Stimulated activated naive CD8-positive, alpha-beta T cell treated with anti-CD3 and anti-CD28 coated beads, Interleukin-15, amount 100 ng/mL, for 72 hours (primary cell): ENCODE measurements around the gene ARFGEF2.
"Not testable (repeated sequence)": the region's sequence is repeated elsewhere in the genome, so short reads cannot be mapped to it uniquely, and the experiment has no call there.

Source experiments
- ATAC-seq: fragments of 150-1000 bp; cut with Tn5 transposase; 2 replicates; pipeline ENCODE4 v1.10.0; 2021; ENCODE audit warnings: mild to moderate bottlenecking, moderate library complexity
- DNase-seq, 2 donors: peaks; one replicate each; pipeline ENCODE4 v3.0.0; 2021 to 2022
- H3K27ac Mint-ChIP-seq, 2 donors: one replicate each; pipeline ENCODE4 v1.8.0; 2022; ENCODE audit warnings: mild to moderate bottlenecking in 2 of 2, mixed read lengths in 2 of 2, moderate library complexity in 2 of 2
- H3K27me3 Mint-ChIP-seq: one replicate; pipeline ENCODE4 v1.8.0; 2022; ENCODE audit warnings: mixed read lengths
- H3K4me1 Mint-ChIP-seq: one replicate; pipeline ENCODE4 v1.8.0; 2022; ENCODE audit warnings: mild to moderate bottlenecking, mixed read lengths
- H3K4me3 Mint-ChIP-seq, 2 donors: one replicate each; pipeline ENCODE4 v1.8.0; 2022; ENCODE audit warnings: mild to moderate bottlenecking in 2 of 2, mixed read lengths in 2 of 2, moderate library complexity in 1 of 2
- H3K9me3 Mint-ChIP-seq, 2 donors: one replicate each; pipeline ENCODE4 v1.8.0; 2022; ENCODE audit warnings: mixed read lengths in 2 of 2

Gene ARFGEF2

DNA sequence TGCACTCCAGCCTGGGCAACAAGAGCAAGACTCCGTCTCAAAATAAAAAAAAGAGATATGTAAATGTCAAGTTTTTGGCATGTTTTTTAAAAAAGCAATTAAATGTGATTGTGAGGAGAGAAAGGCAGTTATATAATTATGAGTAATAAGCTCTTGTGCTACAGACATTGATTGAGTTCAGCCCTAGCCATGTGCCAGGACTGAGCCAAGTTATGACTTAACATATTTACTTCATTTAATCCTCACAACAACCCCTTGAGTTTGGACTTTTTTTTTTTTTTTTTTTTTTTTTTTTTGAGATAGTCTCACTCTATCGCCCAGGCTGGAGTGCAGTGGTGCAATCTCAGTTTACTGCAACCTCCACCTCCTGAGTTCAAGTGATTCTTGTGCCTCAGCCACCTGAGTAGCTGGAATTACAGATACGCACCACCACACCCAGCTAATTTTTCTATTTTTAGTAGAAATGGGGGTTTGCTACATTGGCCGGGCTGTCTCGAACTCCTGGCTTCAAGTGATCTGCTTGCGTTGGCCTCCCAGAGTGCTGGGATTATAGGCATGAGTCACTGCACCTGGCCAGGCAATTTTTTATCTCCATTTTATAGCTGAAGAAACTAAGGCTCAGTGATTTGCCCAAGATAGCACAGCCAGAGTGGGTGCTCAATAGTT is 109.6 kb downstream of the ARFGEF2 start:
- H3K4me1 Mint-ChIP-seq, result no peaks in the 10 kb centered on the region
- H3K4me3 Mint-ChIP-seq, result no peak overlapping the region
- no peaks in the 10 kb centered on the region for H3K9me3 Mint-ChIP-seq
- H3K27me3 Mint-ChIP-seq, result no peaks in the 10 kb centered on the region
- ATAC-seq (no peak), DNase-seq (no peak)
- H3K27ac Mint-ChIP-seq, result no peak overlapping the region

DNA sequence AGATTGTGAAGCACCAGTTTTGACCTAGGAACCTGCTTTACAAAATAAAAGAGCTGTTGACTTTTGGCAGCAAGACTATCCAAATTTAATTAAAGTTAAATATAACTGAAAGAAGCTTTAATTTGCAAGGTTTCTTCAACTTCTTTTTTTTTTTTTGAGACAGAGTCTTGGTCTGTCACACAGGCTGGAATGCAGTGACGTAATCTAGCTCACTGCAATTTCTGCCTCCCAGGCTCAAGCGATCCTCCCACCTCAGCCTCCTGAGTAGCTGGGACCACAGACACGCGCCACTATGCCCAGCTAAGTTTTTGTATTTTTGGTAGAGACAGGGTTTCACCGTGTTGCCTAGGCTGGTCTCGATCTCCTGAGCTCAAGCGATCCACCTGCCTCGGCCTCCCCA is 110.9 kb downstream of the ARFGEF2 start:
- peaks cover 2% of the 10 kb centered on the region for H3K4me1 Mint-ChIP-seq
- DNase-seq, result no peak
- no peak for ATAC-seq
- H3K27me3 Mint-ChIP-seq, result no peaks in the 10 kb centered on the region
- H3K27ac Mint-ChIP-seq, result no peak overlapping the region
- no peaks in the 10 kb centered on the region for H3K9me3 Mint-ChIP-seq
- H3K4me3 Mint-ChIP-seq, result no peak overlapping the region

DNA sequence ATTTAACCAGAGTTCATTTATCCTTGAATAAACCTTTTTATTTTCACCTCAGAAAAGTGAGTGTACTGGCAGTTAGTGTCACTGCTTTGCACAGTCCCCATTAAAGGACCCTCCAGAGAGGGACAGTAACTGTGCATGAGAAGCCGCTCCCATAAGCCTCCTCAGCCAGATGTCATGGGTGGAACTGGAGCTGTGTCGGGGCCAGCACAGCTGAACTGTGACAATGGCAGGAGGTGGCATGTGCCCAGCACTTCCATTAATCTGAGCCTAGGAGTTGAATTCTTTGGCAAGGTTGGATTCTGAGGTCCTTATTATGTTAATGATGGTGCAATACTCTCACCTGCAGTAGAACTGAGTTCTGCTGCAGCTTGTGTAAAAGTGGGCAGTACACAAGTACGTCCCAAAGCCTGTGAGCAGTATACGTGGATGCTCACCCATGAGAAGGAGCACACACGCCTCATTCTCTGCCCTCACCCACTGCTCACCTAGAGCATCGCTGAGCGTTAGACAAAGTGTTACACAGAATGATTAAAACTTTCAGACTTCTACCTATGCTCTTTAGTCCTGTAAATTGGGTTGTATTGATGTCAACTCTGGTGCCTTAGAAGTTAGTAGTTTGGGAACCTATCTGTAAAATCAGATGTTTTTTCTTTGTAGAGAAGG is 112.7 kb downstream of the ARFGEF2 start:
- DNase-seq, result no peak
- ATAC-seq, result no peak

DNA sequence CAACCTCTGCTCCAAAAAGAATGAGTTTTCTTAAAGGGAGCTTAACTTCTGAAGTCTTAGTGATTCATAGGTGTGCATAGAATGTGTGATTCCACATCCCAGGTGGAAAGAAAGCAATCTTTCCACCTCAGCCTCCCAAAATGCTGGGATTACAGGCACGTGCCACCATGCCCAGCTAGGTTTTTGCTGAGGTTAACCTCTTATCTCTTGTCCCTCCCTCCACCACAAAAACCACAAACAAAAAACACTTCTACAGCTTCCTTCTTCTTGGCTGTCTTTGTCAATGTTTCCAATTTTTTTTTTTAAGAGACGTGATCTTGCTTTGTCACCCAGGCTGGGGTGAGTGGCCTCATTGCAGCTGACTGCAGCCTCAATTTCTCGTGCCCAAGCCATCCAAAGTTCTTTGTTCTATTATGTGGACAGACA is 116.5 kb downstream of the ARFGEF2 start:
- DNase-seq (no peak), ATAC-seq (peak; percentile 69)
- H3K9me3 Mint-ChIP-seq, result no peaks in the 10 kb centered on the region
- no peaks in the 10 kb centered on the region for H3K27me3 Mint-ChIP-seq
- no peak overlapping the region for H3K27ac Mint-ChIP-seq
- peaks cover 15% of the 10 kb centered on the region for H3K4me1 Mint-ChIP-seq
- H3K4me3 Mint-ChIP-seq, result no peak overlapping the region

More for the DNA sequence above, 112.7 kb downstream of the ARFGEF2 start:
- no peak overlapping the region for H3K27ac Mint-ChIP-seq
- no peaks in the 10 kb centered on the region for H3K9me3 Mint-ChIP-seq
- H3K4me1 Mint-ChIP-seq, result peaks cover 15% of the 10 kb centered on the region
- no peak overlapping the region for H3K4me3 Mint-ChIP-seq
- H3K27me3 Mint-ChIP-seq, result no peaks in the 10 kb centered on the region

DNA sequence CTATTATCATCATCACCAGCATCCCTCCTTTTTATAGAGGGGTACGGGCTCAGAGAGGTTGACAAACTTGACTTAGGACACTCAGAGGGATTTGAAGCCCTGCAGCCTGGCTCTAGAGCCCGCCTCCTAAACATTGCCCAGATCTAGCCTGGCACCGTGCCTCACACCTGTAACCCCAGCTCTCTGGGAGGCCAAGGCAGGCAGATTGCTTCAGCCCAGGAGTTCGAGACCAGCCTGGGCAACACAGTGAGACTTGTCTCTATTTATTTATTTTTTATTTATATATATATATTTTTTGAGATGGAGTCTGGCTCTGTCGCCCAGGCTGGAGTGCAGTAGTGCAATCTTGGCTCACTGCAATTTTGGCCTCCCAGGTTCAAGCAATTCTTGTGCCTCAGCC is 118.3 kb downstream of the ARFGEF2 start:
- Mint-ChIP-seq H3K4me3 (no peak overlapping the region), H3K9me3 (no peaks in the 10 kb centered on the region), H3K4me1 (peaks cover 16% of the 10 kb centered on the region), H3K27ac (peak overlapping the region in 1 of 2 donors; percentile 21), H3K27me3 (no peaks in the 10 kb centered on the region)
- no peak for DNase-seq
- ATAC-seq, result no peak

DNA sequence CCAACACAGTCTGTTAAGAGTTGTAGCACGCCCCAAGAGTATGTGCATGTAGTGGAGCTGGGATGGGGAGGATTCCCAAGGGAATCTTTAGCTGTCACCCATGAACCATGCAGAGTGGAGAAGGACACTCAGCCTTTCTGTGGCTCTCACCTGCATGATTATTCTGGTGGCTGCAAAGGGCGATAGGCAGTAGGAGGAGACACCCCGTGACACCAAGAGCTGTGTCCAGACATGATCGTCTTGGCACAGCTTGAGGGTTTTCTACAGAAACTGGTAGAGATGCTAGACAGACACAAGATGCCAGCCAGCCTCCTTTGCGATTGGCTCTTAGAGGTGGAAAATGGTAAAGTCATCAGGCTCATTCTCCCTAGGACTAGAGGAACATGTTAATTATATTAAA is 121.5 kb downstream of the ARFGEF2 start:
- Mint-ChIP-seq H3K27me3 (no peaks in the 10 kb centered on the region), H3K27ac (peak overlapping the region in 1 of 2 donors; percentile 59), H3K4me1 (peaks cover 23% of the 10 kb centered on the region), H3K9me3 (no peaks in the 10 kb centered on the region), H3K4me3 (no peak overlapping the region)
- ATAC-seq (no peak), DNase-seq (no peak)

DNA sequence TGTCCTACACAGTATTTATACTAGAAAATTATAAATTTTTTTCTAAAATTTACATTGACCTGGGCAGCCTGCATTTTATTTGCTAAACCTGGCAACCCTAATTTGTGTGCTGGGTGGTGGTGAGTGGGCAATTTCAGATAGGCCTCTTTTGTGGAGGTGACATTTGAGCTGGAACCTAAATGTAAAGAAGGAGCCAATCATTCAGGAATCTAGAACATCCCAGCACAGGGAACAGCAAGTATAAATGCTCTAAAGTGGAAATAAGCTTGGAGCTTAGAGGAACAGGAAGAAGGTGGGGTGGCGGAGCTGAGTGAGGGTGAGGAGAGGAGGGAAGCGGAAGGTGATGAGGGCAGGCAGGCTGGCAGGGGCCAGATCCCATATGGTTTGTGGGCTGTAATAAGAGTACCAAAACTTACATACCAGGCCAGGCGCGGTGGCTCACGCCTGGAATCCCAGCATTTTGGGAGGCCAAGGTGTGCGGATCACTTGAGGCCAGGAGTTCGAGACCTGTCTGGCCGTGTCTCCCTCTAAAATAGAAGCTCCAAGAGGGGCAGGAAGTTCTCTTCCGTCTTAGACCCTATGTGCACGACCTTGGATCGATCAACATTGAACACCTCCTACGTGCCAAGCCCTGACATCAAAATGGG is 124.1 kb downstream of the ARFGEF2 start:
- Mint-ChIP-seq H3K27me3 (no peaks in the 10 kb centered on the region), H3K9me3 (no peaks in the 10 kb centered on the region), H3K4me1 (peaks cover 25% of the 10 kb centered on the region), H3K27ac (peak overlapping the region; percentile 100), H3K4me3 (peak overlapping the region; percentile 95 to 99)
- DNase-seq, result no peak
- ATAC-seq, result no peak

DNA sequence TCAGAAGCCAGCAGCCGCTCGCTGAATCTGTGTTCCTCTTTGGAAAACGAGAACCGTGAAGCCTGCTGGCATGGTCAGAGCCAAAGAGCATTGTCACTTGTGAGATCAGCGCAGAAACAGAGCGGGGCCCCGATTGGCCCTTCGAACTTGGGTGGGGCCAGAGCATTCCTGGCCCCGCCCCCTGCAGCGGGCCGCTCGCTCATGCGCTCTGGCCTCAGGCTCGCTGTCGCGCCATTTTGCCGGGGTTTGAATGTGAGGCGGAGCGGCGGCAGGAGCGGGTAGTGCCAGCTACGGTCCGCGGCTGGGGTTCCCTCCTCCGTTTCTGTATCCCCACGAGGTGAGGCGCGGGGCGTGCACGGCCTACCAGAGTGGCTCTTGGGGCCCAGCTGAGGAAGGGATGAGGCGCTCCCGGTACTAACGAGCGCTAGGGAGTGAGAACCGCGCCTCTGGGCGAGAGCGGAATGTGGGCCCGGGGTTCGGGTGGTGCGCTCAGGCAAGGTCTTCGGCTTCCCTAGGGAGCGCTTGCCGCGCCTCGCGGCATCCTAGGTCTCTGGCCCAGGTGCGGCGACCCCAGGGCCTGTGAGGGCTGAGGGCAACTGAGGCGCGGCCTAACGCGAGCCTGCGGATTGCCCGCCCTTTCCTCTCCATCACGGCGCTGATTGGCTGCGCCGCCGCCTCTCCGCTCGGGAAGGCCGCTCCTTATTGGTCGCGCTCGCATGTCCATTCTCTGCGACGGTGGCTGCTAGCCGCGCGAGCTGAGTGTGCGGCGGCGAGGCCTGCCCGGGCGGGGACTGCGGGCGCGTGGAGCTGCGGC is 124.8 kb downstream of the ARFGEF2 start, which contains the start of gene CSE1L:
CSE1L (plus strand) TSS at position 226 of the 814 bp plus-strand sequence. CDS start 12,152 bp downstream, outside the sequence.
- H3K27ac Mint-ChIP-seq, result peak within 1 kb of the TSS; percentile 100
- peak; percentile 96 to 98 for DNase-seq
- no peaks in the 10 kb centered on the region for H3K9me3 Mint-ChIP-seq
- H3K4me3 Mint-ChIP-seq, result peak within 1 kb of the TSS; percentile 95 to 99
- peaks cover 32% of the 10 kb centered on the region for H3K4me1 Mint-ChIP-seq
- peak; percentile 94 for ATAC-seq
- H3K27me3 Mint-ChIP-seq, result no peaks in the 10 kb centered on the region

DNA sequence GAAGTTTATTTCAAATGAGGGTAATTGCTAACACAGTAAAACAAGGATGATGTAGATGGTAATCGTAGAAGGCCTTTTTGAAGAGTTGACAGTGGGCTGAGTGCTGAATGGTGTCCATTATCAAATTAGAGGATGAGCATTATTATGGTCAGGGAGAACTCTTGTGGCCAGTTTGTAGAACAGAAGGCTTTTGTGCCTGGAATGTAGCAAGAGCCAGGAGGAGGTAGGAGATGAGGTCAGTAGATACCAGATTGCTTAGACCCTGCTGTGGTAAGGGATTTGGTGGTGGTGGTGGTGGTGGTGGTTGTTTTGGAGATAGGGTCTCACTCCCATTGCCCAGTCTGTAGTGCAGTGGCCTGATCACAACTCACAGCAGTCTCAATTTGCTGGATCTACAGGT is 130.8 kb downstream of the ARFGEF2 start:
- no peak for ATAC-seq
- Mint-ChIP-seq H3K27ac (peak overlapping the region in 1 of 2 donors; percentile 23), H3K9me3 (no peaks in the 10 kb centered on the region), H3K27me3 (no peaks in the 10 kb centered on the region), H3K4me1 (peaks cover 54% of the 10 kb centered on the region), H3K4me3 (no peak overlapping the region)
- no peak for DNase-seq

DNA sequence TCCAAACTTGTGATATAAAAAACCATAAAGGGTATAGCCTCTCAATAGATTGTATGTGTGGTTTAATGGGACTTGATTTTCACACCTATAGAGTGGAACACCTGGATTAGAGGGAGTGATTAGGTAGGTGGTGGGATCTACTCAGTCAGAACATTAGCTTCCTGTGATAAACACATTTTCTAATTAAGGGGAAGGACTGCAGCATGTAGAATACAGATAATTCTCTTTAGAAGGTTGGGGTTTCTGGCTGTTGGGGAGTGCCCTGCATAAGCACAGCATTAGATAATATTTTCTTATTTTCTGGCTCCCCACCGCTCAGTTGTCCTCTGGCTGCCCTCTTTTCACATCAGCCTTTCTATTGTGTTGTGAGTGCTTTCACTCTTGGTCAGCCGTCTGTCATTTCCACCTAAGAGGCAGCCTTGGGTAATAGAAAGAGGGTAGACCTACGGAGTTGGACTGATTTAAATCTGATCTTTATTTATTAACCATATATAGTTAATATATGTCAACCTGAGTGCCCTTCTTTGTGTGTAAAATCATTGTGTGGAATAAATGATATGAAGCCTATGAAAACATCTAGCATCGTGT is 132.6 kb downstream of the ARFGEF2 start:
- H3K4me3 Mint-ChIP-seq, result no peak overlapping the region
- H3K27me3 Mint-ChIP-seq, result no peaks in the 10 kb centered on the region
- peaks cover 39% of the 10 kb centered on the region for H3K4me1 Mint-ChIP-seq
- no peak overlapping the region for H3K27ac Mint-ChIP-seq
- ATAC-seq (no peak), DNase-seq (no peak)
- no peaks in the 10 kb centered on the region for H3K9me3 Mint-ChIP-seq

DNA sequence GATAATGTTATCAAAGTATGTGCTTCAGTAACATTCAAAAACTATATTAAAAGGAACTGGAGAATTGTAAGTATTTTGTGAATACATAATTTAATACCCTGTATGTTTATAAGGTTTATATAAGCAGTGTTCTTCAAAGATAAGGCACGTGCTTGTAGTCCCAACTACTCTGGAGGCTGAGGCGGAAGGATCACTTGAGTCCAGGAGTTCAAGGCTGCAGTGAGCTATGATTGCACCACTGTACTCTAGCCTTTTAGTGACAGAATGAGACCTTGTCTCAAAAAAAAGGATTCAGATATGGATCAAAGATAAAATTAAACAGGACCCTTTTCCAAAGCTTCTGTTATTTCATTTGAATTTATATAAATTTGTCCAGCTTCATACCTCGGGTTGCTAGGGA is 141.8 kb downstream of the ARFGEF2 start:
- DNase-seq (no peak), ATAC-seq (no peak)
- Mint-ChIP-seq H3K4me1 (no peaks in the 10 kb centered on the region), H3K9me3 (no peaks in the 10 kb centered on the region), H3K27me3 (no peaks in the 10 kb centered on the region), H3K27ac (no peak overlapping the region), H3K4me3 (no peak overlapping the region)

DNA sequence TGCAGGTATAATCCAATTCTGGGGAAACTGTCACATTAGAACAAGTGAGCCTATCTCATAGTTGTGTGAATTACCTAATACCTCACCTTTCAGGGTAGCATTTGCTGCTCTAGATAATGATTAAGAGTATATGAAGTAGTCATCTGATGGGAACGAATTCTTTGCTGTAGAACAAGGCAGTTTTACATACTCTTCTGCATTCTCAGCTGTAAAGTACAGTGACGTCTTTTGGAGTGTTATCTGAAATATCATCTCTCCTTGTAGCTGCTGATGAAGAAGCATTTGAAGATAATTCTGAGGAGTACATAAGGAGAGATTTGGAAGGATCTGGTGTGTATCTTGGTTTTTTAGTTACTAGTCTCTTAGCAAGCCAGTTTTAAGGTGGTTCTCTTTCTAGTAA is 153.0 kb downstream of the ARFGEF2 start:
- Mint-ChIP-seq H3K27ac (peak overlapping the region in 1 of 2 donors; percentile 60), H3K4me1 (no peaks in the 10 kb centered on the region), H3K9me3 (no peaks in the 10 kb centered on the region), H3K4me3 (no peak overlapping the region), H3K27me3 (no peaks in the 10 kb centered on the region)
- ATAC-seq (no peak), DNase-seq (no peak)

DNA sequence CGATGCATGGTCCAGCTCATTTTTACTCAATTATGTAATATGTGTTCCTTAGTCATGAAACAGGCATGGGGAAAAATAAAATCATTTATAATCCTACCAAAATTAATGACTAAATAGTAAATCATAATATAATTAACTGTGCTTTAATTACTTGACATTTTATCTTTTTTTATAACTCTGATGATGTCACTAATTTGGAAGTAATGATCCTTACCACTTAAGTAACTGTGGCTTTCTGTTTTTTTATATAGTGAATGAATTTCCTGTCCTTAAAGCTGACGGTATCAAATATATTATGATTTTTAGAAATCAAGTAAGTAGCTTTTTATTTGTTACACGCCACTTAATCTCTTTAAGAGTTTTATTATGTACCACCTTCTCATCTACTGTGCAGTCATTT is 156.8 kb downstream of the ARFGEF2 start:
- Mint-ChIP-seq H3K4me1 (no peaks in the 10 kb centered on the region), H3K4me3 (no peak overlapping the region), H3K9me3 (no peaks in the 10 kb centered on the region), H3K27ac (no peak overlapping the region), H3K27me3 (no peaks in the 10 kb centered on the region)
- no peak for ATAC-seq
- no peak for DNase-seq

DNA sequence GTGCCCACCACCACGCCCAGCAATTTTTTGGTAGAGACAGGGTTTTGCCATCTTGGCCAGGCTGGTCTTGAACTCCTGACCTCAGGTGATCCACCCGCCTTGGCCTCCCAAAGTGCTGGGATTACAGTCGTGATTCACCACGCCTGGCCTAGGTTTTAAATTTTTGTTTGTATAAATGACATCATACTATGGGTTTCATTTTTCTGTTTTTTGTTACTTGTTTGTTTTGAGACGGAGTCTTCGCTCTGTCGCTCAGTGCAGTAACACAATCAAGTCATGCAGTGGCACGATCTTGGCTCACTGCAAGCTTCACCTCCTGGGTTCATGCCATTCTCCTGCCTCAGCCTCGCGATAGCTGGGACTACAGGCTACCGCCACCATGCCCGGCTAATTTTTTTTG is 160.8 kb downstream of the ARFGEF2 start:
- H3K4me1 Mint-ChIP-seq, H3K27me3 Mint-ChIP-seq, DNase-seq, H3K27ac Mint-ChIP-seq, H3K9me3 Mint-ChIP-seq, H3K4me3 Mint-ChIP-seq, ATAC-seq: not testable (repeated sequence)
